GM10266 (cell line): ENCODE measurements around the gene RCC2.

Experiments
- DNase-seq: peaks from one replicate; pipeline ENCODE4 v3.0.0; 2012; ENCODE audit errors: extremely low spot score
- TF ChIP-seq, protein P1 (sequence below): IDR thresholded peaks from 2 replicates; pipeline ENCODE4 v1.5.1; 2012; ENCODE audit warnings: mild to moderate bottlenecking, low read depth; ENCODE audit not compliant: control insufficient read depth, insufficient read depth; ENCODE audit errors: missing control alignments

Gene RCC2

GRCh38 chr1:17441265-17441992 lies 2.0 kb upstream of the RCC2 start:
- DNase-seq: no peak

GRCh38 chr1:17440827-17441168 lies 1.3 kb upstream of the RCC2 start:
- TF ChIP-seq, protein P1, sequence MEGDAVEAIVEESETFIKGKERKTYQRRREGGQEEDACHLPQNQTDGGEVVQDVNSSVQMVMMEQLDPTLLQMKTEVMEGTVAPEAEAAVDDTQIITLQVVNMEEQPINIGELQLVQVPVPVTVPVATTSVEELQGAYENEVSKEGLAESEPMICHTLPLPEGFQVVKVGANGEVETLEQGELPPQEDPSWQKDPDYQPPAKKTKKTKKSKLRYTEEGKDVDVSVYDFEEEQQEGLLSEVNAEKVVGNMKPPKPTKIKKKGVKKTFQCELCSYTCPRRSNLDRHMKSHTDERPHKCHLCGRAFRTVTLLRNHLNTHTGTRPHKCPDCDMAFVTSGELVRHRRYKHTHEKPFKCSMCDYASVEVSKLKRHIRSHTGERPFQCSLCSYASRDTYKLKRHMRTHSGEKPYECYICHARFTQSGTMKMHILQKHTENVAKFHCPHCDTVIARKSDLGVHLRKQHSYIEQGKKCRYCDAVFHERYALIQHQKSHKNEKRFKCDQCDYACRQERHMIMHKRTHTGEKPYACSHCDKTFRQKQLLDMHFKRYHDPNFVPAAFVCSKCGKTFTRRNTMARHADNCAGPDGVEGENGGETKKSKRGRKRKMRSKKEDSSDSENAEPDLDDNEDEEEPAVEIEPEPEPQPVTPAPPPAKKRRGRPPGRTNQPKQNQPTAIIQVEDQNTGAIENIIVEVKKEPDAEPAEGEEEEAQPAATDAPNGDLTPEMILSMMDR: no peak
- DNase-seq: no peak

More at GRCh38 chr1:17441265-17441992, 2.0 kb upstream of the RCC2 start:
- TF ChIP-seq, protein P1: no peak

DNA sequence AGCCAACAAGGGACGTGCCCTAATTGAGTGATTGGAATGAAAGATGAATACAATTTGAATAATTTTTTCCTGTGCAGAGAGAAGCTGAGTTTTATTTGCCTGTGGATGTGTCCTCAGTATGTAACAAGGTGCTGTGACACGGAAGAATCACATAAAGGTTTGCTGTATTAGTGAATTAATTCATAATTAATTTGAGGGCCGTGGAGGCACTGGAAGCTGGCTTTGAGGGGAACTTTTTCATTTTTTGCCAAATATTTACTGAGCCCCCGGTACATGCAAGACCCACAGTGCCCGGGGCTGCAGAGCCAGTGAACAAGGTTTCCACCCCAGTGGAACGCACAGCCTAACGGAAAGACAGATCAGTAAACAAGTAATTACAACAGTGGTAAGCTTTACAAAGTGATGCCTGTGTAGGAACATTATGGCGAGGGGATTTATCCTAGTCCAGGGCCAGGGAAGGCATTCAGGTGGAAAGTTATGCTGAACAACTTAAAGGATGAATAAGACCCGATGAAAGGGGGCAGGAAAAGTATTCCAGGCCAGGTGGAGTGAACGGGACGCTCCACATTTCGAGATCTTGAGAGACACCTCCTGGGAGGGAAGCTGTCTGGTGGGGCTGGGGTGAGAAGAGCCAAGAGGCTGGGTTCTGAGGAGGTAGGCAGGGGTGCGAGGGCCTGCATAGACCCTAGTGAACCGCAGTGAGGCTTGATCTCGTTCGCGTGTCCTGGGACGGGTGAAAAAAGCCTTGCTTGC lies 773 bp upstream of the RCC2 start:
- no peak for DNase-seq

DNA sequence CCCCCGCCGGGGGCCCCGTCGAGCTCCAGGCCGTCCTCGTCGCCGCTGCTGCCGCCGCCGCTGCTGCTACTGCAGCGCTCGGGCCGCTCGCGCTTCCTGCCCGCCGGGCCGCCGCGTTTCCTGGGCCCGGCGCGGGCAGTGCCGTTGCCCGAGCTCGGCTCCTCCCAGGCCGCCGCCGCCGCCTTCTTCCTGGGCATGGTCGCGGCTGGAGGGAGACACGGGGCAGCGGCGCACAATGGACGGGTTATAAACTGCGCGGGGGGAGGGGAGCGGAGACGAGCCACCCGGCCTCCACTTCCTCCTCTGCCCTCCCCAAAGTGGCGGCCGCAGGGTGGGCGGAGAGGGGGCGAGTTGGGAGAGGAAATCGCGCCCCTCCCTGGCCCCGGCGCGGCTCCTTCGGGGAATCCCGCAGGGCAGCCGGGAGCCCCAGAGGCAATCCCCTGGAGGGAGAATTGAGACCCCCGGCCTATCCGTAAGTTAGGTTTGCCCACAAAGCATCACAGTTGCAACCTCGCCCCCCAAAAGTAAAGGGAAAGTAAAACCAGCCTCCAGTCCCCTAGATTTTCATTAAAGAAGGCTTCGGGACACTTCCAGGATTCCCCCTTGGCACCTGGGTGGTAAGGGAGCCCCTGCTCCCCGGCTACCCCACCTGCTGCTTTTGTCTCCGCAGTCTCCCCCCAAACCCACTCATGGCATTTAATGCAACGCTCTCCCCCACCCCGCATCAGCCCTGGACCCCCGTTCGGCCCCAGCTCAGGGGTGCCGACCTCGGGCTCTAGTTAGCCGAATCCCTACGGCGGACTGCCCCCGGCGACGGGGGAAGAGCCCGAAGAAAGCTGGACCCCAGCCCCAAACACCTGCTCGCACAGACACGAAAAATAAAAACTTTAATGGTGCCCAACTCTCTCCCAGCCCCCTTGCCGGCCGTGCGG lies 893 bp downstream of the RCC2 start:
- DNase-seq: peak; percentile 88
- TF ChIP-seq, protein P1: no peak

More for the DNA sequence above, 773 bp upstream of the RCC2 start:
- TF ChIP-seq, protein P1: no peak

GRCh38 chr1:17437580-17438317 lies 1.7 kb downstream of the RCC2 start:
- DNase-seq: peak; percentile 98

GRCh38 chr1:17437260-17437579 lies 2.3 kb downstream of the RCC2 start:
- DNase-seq: no peak
- TF ChIP-seq, protein P1: no peak

More at GRCh38 chr1:17437580-17438317, 1.7 kb downstream of the RCC2 start:
- TF ChIP-seq, protein P1: no peak
